ENCODE measurements around the gene PIAS1. TPM values are rescaled to one million over a fixed set of nuclear protein-coding genes. Genes with fewer than 3 reads are reported as not detected.

Gene PIAS1
- total RNA-seq, 1 experiment from 2014 or later = 32.9 TPM

GRCh38 chr15:68062946-68063465 lies 8.9 kb downstream of the PIAS1 start:
- no peak overlapping the region for H3K4me3 Mint-ChIP-seq (ENCODE audit: unreplicated experiment)
- BruUV-seq (replicated peaks) = no TSS peak
- H3K27ac Mint-ChIP-seq (ENCODE audit: low read depth, unreplicated experiment) = no peak overlapping the region
- intact Hi-C loops (cut with micrococcal nuclease) = no loop called here
- H3K36me3 Mint-ChIP-seq (ENCODE audit: insufficient read depth, unreplicated experiment) = peaks cover 49% of the 10 kb centered on the region
- H3K9me3 Mint-ChIP-seq (ENCODE audit: unreplicated experiment) = no peaks in the 10 kb centered on the region
- no peaks in the 10 kb centered on the region for H3K27me3 Mint-ChIP-seq (ENCODE audit: insufficient read depth, unreplicated experiment)
- ChIA-PET CTCF (no interaction called here), POLR2A (interaction anchor here (3.8 kb wide), 1 partner anchor 8 kb away, joined by 55 read pairs; the partner anchor contains the start of gene PIAS1)
- TF ChIP-seq CTCF (IDR thresholded peaks at IDR 0.05; ENCODE audit: unreplicated experiment) = no peak
- no peak for DNase-seq (ENCODE audit: unreplicated experiment)
- H3K4me1 Mint-ChIP-seq (ENCODE audit: insufficient read depth, unreplicated experiment) = peaks cover 20% of the 10 kb centered on the region

- no TSS peak for BruUV-seq (replicated peaks)
- TF ChIP-seq CTCF (IDR thresholded peaks at IDR 0.05; ENCODE audit: unreplicated experiment) = no peak
- no peak overlapping the region for H3K4me3 Mint-ChIP-seq (ENCODE audit: unreplicated experiment)
- H3K36me3 Mint-ChIP-seq (ENCODE audit: insufficient read depth, unreplicated experiment) = peaks cover 53% of the 10 kb centered on the region
- intact Hi-C loops (cut with micrococcal nuclease) = no loop called here
- CTCF ChIA-PET = interaction anchor here (0.7 kb wide), 2 partner anchors 30 to 153 kb away, joined by 3 to 4 read pairs; no protein-coding TSS in a partner anchor
- H3K4me1 Mint-ChIP-seq (ENCODE audit: insufficient read depth, unreplicated experiment) = peaks cover 20% of the 10 kb centered on the region
- no peaks in the 10 kb centered on the region for H3K9me3 Mint-ChIP-seq (ENCODE audit: unreplicated experiment)
- no peak for DNase-seq (ENCODE audit: unreplicated experiment)
- no peaks in the 10 kb centered on the region for H3K27me3 Mint-ChIP-seq (ENCODE audit: insufficient read depth, unreplicated experiment)
- POLR2A ChIA-PET = interaction anchor here (0.7 to 3.8 kb wide), 3 partner anchors 8 to 200 kb away, joined by 4 to 55 read pairs (median 6); partner anchors contain the start of gene PIAS1
- H3K27ac Mint-ChIP-seq (ENCODE audit: low read depth, unreplicated experiment) = no peak overlapping the region
Measured at GRCh38 chr15:68063606-68064005, 9.5 kb downstream of the PIAS1 start.

- Mint-ChIP-seq H3K9me3 (ENCODE audit: unreplicated experiment) (no peaks in the 10 kb centered on the region), H3K27ac (ENCODE audit: low read depth, unreplicated experiment) (no peak overlapping the region), H3K36me3 (ENCODE audit: insufficient read depth, unreplicated experiment) (peaks cover 16% of the 10 kb centered on the region), H3K27me3 (ENCODE audit: insufficient read depth, unreplicated experiment) (no peaks in the 10 kb centered on the region), H3K4me1 (ENCODE audit: insufficient read depth, unreplicated experiment) (peaks cover 40% of the 10 kb centered on the region), H3K4me3 (ENCODE audit: unreplicated experiment) (no peak overlapping the region)
- ChIA-PET POLR2A (interaction anchor here (0.7 to 1.9 kb wide), 4 partner anchors 9 to 1154 kb away, joined by 3 to 9 read pairs (median 4); partner anchors contain the start of gene PIAS1), CTCF (interaction anchor here (0.5 to 0.7 kb wide), 3 partner anchors 56 to 117 kb away, joined by 3 read pairs; no protein-coding TSS in a partner anchor)
- DNase-seq (ENCODE audit: unreplicated experiment) = no peak
- no peak for TF ChIP-seq CTCF (IDR thresholded peaks at IDR 0.05; ENCODE audit: unreplicated experiment)
- intact Hi-C loops (cut with micrococcal nuclease) = no loop called here
- BruUV-seq (replicated peaks) = no TSS peak
Measured at GRCh38 chr15:68073576-68074288, 19.6 kb downstream of the PIAS1 start.

- no TSS peak for BruUV-seq (replicated peaks)
- Mint-ChIP-seq H3K4me3 (ENCODE audit: unreplicated experiment) (no peak overlapping the region), H3K27me3 (ENCODE audit: insufficient read depth, unreplicated experiment) (no peaks in the 10 kb centered on the region), H3K27ac (ENCODE audit: low read depth, unreplicated experiment) (no peak overlapping the region), H3K4me1 (ENCODE audit: insufficient read depth, unreplicated experiment) (peaks cover 39% of the 10 kb centered on the region), H3K9me3 (ENCODE audit: unreplicated experiment) (no peaks in the 10 kb centered on the region), H3K36me3 (ENCODE audit: insufficient read depth, unreplicated experiment) (peaks cover 7% of the 10 kb centered on the region)
- TF ChIP-seq CTCF (IDR thresholded peaks at IDR 0.05; ENCODE audit: unreplicated experiment) = no peak
- intact Hi-C loops (cut with micrococcal nuclease) = no loop called here
- DNase-seq (ENCODE audit: unreplicated experiment) = no peak
- ChIA-PET CTCF (no interaction called here), POLR2A (no interaction called here)
Measured at GRCh38 chr15:68075764-68076385, 21.8 kb downstream of the PIAS1 start.
